Left ventricle myocardium superior (tissue), 1 donor: ENCODE measurements around the gene ZPBP2. TPM values are rescaled to one million over a fixed set of nuclear protein-coding genes. Genes with fewer than 3 reads are reported as not detected.

Experiments
- total RNA-seq: library from RNA; stranded (reverse); fragmentation: NEBNext Ultra II Directional; extraction: Animal tissue kit (Norgen Biotek cat#: 25700); gene quantifications from one replicate; pipeline ENCODE4 v1.2.1, GENCODE V29; 2021
- donor health status: DM: no; HTN: yes; CAD: no; lungs with severe emphysema.

ZPBP2 gene
- total RNA-seq, 1 donor from 2014 or later, result not detected

Other genes with a start within 250 kb of the ZPBP2 start
- 0.55 TPM for gene PPP1R1B, start 241.2 kb upstream of the ZPBP2 start, total RNA-seq
- gene STARD3, start 231.1 kb upstream of the ZPBP2 start, total RNA-seq, result 18.7 TPM
- 4,965 TPM for gene TCAP, start 202.9 kb upstream of the ZPBP2 start, total RNA-seq
- gene PNMT, start 199.7 kb upstream of the ZPBP2 start, total RNA-seq, result 5.8 TPM
- 7.3 TPM for gene PGAP3, start 180.1 kb upstream of the ZPBP2 start, total RNA-seq
- 75.8 TPM for gene ERBB2, start 168.1 kb upstream of the ZPBP2 start, total RNA-seq
- gene MIEN1, start 137.7 kb upstream of the ZPBP2 start, total RNA-seq, result 49.3 TPM
- gene GRB7, start 130.3 kb upstream of the ZPBP2 start, total RNA-seq, result 5.1 TPM
- 0.42 TPM for gene IKZF3, start 3.9 kb upstream of the ZPBP2 start, total RNA-seq
- 2.6 TPM for gene GSDMB, start 50.4 kb downstream of the ZPBP2 start, total RNA-seq
- gene ORMDL3, start 59.4 kb downstream of the ZPBP2 start, total RNA-seq, result 35.6 TPM
- gene LRRC3C, start 59.5 kb downstream of the ZPBP2 start, total RNA-seq, result not detected
- 0.52 TPM for gene GSDMA, start 94.8 kb downstream of the ZPBP2 start, total RNA-seq
- 83.4 TPM for gene PSMD3, start 112.6 kb downstream of the ZPBP2 start, total RNA-seq
- gene CSF3, start 147.2 kb downstream of the ZPBP2 start, total RNA-seq, result not detected
- 56.9 TPM for gene MED24, start 186.2 kb downstream of the ZPBP2 start, total RNA-seq
- 98.1 TPM for gene THRA, start 194.8 kb downstream of the ZPBP2 start, total RNA-seq
- 21.5 TPM for gene NR1D1, start 232.4 kb downstream of the ZPBP2 start, total RNA-seq